Fibroblast of lung (primary cell): ENCODE data around the gene LCN2. TPM values are rescaled to one million over a fixed set of nuclear protein-coding genes. Genes with fewer than 3 reads are reported as not detected.

Experiments
- DNase-seq, 2 donors: peaks; one replicate each; pipeline versions ENCODE4 v3.0.0 to v3.0.0-alpha.2; 2010; ENCODE audit warnings: low read depth in 2 of 2
- H2AFZ ChIP-seq: 2 replicates; pipeline ENCODE4 v1.5.1; 2012; ENCODE audit warnings: low read length, control low read depth, inconsistent platforms
- H3K27ac ChIP-seq: 2 replicates; pipeline ENCODE4 v1.5.1; 2011; ENCODE audit warnings: low read length, control low read depth; ENCODE audit not compliant: insufficient read depth
- H3K27me3 ChIP-seq: 2 replicates; pipeline ENCODE4 v1.5.1; 2011; ENCODE audit warnings: mild to moderate bottlenecking, low read length; ENCODE audit not compliant: control insufficient read depth, insufficient read depth
- H3K36me3 ChIP-seq: 2 replicates; pipeline ENCODE4 v1.5.1; 2011; ENCODE audit warnings: low read length; ENCODE audit not compliant: control insufficient read depth, insufficient read depth
- H3K4me1 ChIP-seq: 2 replicates; pipeline ENCODE4 v1.5.1; 2011; ENCODE audit warnings: low read length; ENCODE audit not compliant: control insufficient read depth, insufficient read depth; ENCODE audit errors: extremely low read depth
- H3K4me2 ChIP-seq: 2 replicates; pipeline ENCODE4 v1.5.1; 2011; ENCODE audit warnings: low read length, control low read depth; ENCODE audit not compliant: insufficient read depth; ENCODE audit errors: extremely low read depth
- H3K4me3 ChIP-seq, 4 experiments: fragments of 200-600 bp in 1 of 4; sonication (generic) in 1 of 4; replicated peaks in 1 of 4; 2 replicates each; pipeline ENCODE4 v1.5.1; 2011 to 2016; ENCODE audit warnings: low read length in 4 of 4, low read depth in 3 of 4, mild to moderate bottlenecking in 3 of 4, control low read depth in 2 of 4, inconsistent platforms in 1 of 4, mixed read lengths in 1 of 4; ENCODE audit not compliant: insufficient read depth in 1 of 4; ENCODE audit errors: control extremely low read depth in 1 of 4
- H3K79me2 ChIP-seq: 2 replicates; pipeline ENCODE4 v1.5.1; 2012; ENCODE audit warnings: mild to moderate bottlenecking, low read length, inconsistent platforms; ENCODE audit not compliant: control insufficient read depth, insufficient read depth
- H3K9ac ChIP-seq: 2 replicates; pipeline ENCODE4 v1.5.1; 2011; ENCODE audit warnings: mild to moderate bottlenecking, low read length, control low read depth; ENCODE audit not compliant: insufficient read depth
- H3K9me3 ChIP-seq: 2 replicates; pipeline ENCODE4 v1.5.1; 2012; ENCODE audit warnings: low read depth, low read length; ENCODE audit not compliant: control insufficient read depth, insufficient read depth
- H4K20me1 ChIP-seq: 2 replicates; pipeline ENCODE4 v1.5.1; 2011; ENCODE audit warnings: low read length; ENCODE audit not compliant: control insufficient read depth, insufficient read depth; ENCODE audit errors: extremely low read depth
- CTCF ChIP-seq, 2 donors: IDR thresholded peaks in 1 of 2; conservative IDR thresholded peaks in 1 of 2; 1 replicate in 1 of 2; 2 replicates in 1 of 2; pipeline ENCODE4 v1.5.1; 2011 to 2012; ENCODE audit warnings: low read length in 2 of 2, control low read depth in 1 of 2, inconsistent platforms in 1 of 2, low read depth in 1 of 2, mild to moderate bottlenecking in 1 of 2
- EZH2 ChIP-seq: IDR thresholded peaks from 2 replicates; pipeline ENCODE4 v1.5.1; 2012; ENCODE audit warnings: low read length, control low read depth, mild to moderate bottlenecking; ENCODE audit errors: missing control alignments
- polyA plus RNA-seq, 2 donors: library from polyadenylated mRNA; depleted of rRNA in 1 of 2; stranded (reverse) in 1 of 2; unstranded in 1 of 2; fragments of >200 nt; gene quantifications; 2 replicates each; pipeline ENCODE4 v1.2.1, GENCODE V29; 2011 to 2012; ENCODE audit warnings: missing spikeins in 1 of 2
- total RNA-seq: library from RNA; depleted of rRNA; stranded (reverse); fragments of >200 nt; gene quantifications from 2 replicates; pipeline ENCODE4 v1.2.1, GENCODE V29; 2014

Gene LCN2
- total and polyA plus RNA-seq, 2 donors (not counting 1 experiment from before 2014, with no cell fraction given): not detected

DNA sequence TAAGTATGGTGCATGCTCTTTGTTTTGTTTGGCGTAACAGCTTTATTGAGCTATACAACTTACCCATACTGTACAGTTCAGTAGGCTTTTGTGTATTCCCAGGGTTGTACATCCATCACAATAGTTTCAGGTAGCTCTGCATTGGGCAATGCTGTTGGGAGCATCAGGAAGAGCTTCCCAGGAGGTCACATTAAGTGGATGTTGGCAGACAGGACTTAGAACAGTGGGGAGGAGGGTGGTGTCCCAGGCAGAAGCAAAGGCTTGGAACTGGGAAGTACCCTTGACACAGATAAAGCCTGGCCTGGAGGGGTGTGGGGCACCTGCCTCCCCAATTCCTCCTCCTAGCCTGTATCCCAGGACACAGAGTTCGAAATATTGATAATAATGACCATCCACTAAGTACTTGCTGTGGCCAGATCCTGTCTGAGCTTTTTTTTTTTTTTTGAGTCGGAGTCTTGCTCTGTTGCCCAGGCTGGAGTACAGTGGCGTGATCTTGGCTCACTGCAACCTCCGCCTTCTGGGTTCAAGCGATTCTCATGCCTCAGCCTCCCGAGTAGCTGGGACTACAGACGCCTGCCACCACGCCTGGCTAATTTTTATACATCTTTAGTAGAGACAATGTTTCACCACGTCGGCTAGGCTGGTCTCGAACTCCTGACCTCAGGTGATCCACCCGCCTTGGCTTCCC is 12.1 kb downstream of the LCN2 start:
- Histone ChIP-seq H3K9me3 (no peaks in the 10 kb centered on the region), H3K27ac (no peak overlapping the region), H4K20me1 (no peaks in the 10 kb centered on the region), H2AFZ (no peak overlapping the region), H3K36me3 (peaks cover 7% of the 10 kb centered on the region), H3K79me2 (no peaks in the 10 kb centered on the region), H3K4me2 (peak overlapping the region; percentile 86), H3K4me1 (no peaks in the 10 kb centered on the region), H3K27me3 (no peaks in the 10 kb centered on the region), H3K9ac (no peak overlapping the region), H3K4me3 (peak overlapping the region in 3 of 4 experiments; percentile 67 to 93 (median 80))
- TF ChIP-seq CTCF (conservative IDR thresholded peaks at IDR 0.05 in 1 of 2, IDR thresholded peaks at IDR 0.05 in 1 of 2; ENCODE audit: low read depth in 1 of 2, low read length in 2 of 2): no peak
- TF ChIP-seq EZH2: no peak
- DNase-seq: no peak

DNA sequence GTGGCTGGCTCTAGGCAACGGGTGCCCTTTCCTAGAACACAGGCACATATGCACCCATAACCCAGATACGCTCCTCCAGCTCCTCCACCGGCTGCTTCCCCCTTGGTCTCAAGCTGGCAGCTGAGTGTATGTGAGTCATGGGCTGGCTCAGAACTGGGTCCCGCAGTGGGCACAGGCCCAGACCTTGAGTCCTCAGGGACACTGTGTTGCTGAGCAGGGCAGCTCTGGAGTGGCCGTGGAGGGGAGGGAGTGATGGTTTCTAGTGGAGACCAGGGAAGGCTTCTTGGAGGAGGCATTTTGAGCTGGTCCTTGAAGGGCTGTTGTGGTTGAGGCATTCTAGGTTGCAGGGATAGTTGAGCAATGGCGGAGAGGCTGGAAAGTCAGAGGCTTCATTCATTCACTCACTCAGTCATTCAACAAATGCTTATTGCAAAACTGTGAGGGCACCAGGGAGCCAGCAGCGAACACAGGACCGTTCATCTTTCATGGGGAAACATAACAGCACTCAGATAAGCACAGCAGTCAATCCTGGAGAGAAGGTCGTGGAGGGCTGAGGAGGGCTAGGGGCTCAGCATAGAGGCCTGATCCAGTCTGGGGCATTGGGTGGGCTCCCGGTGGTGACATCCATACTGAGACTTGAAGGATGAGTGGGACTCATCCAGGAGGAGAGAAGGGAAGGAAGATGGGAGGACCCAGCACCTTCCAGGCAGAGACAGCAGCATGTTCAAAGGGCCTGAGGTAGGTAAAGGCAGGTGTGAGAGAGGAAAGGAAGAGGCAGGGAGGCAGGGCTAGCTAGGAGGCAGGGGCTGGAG is 13.2 kb downstream of the LCN2 start:
- H3K4me2 ChIP-seq: no peak overlapping the region
- no peaks in the 10 kb centered on the region for H3K9me3 ChIP-seq
- H3K27ac ChIP-seq: no peak overlapping the region
- no peaks in the 10 kb centered on the region for H3K4me1 ChIP-seq
- H4K20me1 ChIP-seq: no peaks in the 10 kb centered on the region
- peak; percentile 17 to 23 for DNase-seq
- no peak overlapping the region for H3K9ac ChIP-seq
- no peak overlapping the region for H3K4me3 ChIP-seq
- TF ChIP-seq CTCF (conservative IDR thresholded peaks at IDR 0.05 in 1 of 2, IDR thresholded peaks at IDR 0.05 in 1 of 2; ENCODE audit: low read depth in 1 of 2, low read length in 2 of 2) (no peak), EZH2 (no peak)
- no peak overlapping the region for H2AFZ ChIP-seq
- H3K36me3 ChIP-seq: peaks cover 11% of the 10 kb centered on the region
- H3K27me3 ChIP-seq: no peaks in the 10 kb centered on the region
- H3K79me2 ChIP-seq: no peaks in the 10 kb centered on the region

DNA sequence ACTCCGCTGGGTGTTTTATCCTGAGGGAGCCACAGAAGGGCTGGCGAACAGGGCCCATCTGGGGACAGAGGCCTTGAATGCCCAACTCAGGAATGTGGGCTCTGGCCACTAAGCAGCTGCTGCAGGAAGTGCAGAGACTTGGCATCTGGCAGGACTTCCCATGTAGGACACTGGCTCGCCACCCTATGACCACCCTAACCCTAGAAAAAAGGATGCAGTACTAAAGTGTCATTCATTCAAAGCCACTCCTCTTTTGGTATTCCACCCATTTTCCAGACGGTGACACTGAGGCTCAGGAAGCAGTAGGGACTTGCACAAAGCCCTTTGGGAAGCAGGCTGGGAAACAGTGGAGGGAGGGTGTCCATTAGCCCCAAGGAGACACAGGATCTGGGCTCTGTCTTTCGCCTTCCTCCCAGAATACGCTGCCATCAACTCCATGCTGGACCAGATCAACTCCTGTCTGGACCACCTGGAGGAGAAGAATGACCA is 13.8 kb downstream of the LCN2 start:
- DNase-seq: no peak
- Histone ChIP-seq H3K79me2 (no peaks in the 10 kb centered on the region), H3K9me3 (no peaks in the 10 kb centered on the region), H3K27me3 (no peaks in the 10 kb centered on the region), H3K9ac (no peak overlapping the region), H3K4me2 (no peak overlapping the region), H3K27ac (no peak overlapping the region), H2AFZ (no peak overlapping the region), H3K4me1 (no peaks in the 10 kb centered on the region), H3K4me3 (no peak overlapping the region), H4K20me1 (no peaks in the 10 kb centered on the region), H3K36me3 (peaks cover 15% of the 10 kb centered on the region)
- TF ChIP-seq CTCF (conservative IDR thresholded peaks at IDR 0.05 in 1 of 2, IDR thresholded peaks at IDR 0.05 in 1 of 2; ENCODE audit: low read depth in 1 of 2, low read length in 2 of 2) (no peak), EZH2 (no peak)
